ENCODE measurements around the gene HS6ST1.
"Not testable (repeated sequence)": the region's sequence is repeated elsewhere in the genome, so short reads cannot be mapped to it uniquely, and the experiment has no call there.

HS6ST1 gene

GRCh38 chr2:128321784-128322714, 3.4 kb upstream of the HS6ST1 start:
- peak; percentile 78 to 86 for DNase-seq

GRCh38 chr2:128320906-128321771, 2.5 kb upstream of the HS6ST1 start:
- no peak for DNase-seq

DNA sequence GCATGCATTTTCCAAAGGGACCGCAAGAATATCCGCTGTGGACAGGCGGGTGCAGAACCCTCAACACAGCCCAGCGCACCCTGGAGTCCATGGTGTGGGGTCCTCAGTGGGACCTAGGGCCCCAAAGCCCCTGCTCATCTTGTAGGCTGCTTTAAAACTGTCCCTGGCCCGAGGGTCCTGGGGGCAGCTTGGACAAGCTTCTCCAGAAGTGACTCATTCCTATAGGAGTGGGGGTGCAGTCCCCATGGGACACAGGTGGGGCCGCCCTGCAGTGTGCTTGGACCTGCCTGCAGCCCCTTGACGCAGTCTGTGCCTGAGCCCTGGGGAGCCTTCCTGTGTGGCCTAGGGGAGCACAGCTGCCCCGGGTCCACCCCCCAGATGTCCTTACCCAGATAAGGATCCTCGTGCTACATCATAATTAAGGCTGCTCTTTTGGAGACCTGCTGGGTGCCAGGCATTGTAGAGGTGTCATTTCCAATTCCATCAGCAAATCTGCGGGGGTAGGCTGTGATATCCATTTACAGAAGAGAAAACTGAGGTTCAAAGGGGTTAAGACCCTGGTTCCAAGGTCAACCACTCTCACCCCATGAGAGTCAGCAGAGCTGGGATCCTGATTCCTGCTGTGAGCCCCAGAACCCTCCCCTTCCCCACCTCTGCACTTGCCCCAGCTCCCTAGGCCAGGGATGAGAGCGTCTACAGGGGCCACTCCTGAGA, 1.7 kb upstream of the HS6ST1 start:
- no peak for DNase-seq

DNA sequence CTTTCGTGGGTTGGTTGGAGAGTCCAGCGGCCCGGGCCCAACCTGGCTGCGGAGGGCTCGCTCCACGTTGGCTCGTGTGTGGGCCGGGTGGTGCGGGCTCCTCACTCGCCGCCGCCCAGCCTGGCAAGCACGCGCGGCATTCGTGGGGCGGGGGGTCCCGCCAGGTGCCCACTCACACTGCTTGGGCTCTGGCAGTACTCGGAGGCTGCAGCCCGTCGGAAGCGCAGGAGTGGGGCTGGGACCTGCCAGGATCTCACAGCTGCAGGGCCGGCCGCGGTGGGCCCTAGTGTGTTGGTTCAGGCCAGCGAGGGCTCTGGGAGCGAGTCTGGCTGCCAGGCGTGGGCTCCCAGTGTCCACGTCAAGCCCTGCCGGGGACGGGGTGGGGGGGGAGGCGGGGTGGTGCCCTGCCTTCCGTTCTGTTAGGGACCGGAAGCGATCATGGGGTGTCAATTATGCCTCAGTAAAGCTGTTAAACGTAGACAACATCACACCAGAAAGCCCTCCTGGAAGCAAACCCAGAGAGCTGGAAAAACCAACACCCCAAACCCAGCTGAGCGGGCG, 1.0 kb upstream of the HS6ST1 start:
- no peak for DNase-seq

GRCh38 chr2:128318245-128318644, 423 bp downstream of the HS6ST1 start:
- not testable (repeated sequence) for DNase-seq

DNA sequence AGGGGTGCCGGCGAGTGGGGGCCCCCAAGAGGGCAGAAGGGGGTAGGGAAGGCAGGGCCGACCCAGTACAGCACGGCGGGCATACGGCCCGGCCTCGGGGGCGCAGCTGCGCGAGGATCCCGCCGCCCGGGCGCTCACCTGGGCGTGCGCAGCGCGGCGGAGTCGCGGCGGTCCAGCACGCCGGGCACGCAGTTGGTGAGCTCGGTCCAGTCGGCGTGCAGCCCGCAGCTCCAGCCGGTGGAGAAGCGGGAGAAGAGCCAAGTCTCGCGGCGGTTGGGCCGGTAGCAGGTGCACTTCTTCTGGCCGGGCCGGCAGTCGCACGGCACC, 806 bp downstream of the HS6ST1 start:
- not testable (repeated sequence) for DNase-seq

GRCh38 chr2:128317181-128317898, 1.3 kb downstream of the HS6ST1 start:
- peak; percentile 33 to 35 for DNase-seq

DNA sequence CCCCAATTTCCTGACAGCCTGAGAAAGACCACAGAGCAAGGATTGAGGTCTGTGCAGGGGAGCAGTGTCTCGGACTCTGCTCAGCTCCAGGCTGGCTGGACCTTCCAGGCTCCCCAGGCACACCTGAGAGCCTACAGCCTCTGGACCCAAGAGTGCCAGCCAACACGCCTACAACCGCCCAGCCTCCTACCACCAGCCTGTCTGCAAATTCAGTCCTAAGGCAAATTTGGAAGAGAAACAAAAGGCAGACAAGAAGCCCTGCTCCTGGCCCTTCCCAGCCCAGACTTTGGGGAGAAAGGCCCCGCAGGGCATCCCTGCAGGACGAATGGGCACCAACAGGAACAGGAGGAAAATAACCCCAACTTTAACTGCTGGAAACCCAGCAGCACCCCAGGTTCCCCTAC, 1.9 kb downstream of the HS6ST1 start:
- DNase-seq = no peak

DNA sequence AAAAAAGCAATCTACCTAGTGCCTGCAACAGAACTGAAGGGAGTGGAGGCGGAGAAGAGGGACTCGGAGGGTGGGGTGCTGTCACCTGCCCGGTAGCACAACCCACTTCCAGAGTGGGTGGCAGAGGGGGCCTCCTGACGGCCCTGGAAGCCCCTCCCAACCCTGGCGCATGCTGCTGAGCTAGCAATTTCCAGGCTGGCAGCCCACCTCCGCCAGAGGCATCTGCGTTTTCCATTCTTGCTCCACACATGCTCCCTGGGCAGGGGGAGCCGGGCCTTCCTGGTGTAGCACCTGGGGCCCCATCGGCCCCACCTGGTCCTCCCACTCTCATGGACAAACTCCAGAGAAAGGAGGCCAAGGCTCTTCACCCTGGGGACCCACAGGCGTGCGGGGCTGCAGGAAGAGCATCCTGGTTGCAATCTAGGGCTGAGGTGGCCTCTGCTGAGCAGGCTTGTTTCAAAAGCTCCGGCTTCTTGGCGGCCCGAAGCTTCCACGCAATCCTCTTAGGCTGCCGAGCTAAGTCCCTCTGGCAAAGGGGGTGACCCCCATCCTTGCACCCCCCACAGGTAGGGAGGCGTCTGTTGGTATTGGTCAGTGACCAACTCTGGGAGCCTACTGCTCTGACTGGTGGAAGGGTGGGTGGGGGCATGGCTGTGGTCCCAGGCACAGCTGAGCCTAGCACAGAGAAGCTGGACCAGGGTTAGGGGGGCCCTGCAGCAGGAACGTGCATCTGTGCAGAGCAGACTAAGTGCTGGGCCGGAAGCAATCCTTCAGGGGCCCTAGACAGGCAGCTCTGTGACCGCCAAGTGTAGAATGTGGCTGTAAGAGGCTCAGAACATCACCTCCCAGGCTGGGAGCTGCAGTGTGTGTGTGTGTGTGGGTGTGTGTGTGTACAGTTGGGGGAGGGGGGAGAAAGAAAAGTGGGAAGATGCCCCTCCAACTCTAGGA, 2.6 kb downstream of the HS6ST1 start:
- peak; percentile 71 to 76 for DNase-seq

- no peak for DNase-seq
Observed at GRCh38 chr2:128315122-128315828, 3.4 kb downstream of the HS6ST1 start.

DNA sequence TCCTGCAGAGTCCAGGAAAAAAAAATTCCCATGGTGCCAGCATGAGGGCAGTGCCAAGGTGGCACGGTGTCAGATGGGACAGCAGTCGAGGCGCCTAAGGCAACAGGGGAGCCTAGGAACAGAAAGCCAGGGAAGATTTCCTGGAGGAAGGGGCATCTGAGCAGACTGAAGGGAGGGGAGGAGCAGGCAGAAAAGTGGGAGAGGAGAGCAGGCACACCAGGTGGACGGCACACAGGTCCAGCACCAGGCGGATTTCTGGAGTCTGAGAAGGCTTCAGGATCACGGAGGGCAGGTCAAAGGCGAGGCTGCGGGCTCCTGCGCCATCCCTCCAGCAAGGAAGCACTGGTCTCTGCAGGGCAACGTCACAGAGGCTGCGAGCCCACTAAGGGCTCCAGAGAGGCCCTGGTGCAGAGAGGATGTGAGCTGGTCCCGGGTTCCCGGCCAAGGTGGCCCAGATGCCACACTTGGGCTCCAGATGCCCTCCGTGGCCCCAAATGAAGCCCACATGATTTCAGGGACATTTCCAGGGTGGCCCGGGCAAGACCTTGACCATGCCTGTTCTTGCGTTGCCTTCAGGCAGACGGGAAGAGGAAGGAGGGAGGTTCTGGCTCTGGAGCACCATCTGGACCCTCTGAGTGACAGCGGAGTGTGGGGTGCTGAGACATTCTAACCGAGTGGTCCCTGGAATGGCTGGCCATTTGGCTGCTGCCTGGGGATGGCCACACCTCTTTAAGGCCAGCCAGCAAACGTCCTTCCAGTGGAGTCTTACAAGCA, 4.1 kb downstream of the HS6ST1 start:
- no peak for DNase-seq

GRCh38 chr2:128313931-128314347, 4.7 kb downstream of the HS6ST1 start:
- DNase-seq = no peak

GRCh38 chr2:128313091-128313836, 5.4 kb downstream of the HS6ST1 start:
- DNase-seq = no peak

DNA sequence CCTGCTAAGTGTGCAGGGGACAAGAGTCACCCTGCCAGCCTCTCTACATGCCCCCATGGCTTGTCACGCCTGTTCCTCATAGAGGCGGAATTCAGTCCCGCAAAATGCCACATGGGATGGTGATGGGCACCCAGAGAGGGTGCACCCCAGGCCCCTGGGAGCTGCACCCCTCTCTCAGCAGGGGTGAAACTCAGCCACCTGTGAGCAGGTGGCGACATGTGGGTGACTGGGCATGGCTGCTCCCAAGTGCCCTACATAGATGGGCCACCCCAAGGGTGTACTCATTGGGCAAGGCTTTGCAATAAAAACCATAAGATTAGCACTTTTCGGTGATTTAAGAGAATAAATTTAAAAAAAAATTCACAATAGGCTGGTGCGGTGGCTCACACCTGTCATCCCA, 6.3 kb downstream of the HS6ST1 start:
- DNase-seq = no peak

- DNase-seq = no peak
Observed at GRCh38 chr2:128311755-128312341, 6.8 kb downstream of the HS6ST1 start.

DNA sequence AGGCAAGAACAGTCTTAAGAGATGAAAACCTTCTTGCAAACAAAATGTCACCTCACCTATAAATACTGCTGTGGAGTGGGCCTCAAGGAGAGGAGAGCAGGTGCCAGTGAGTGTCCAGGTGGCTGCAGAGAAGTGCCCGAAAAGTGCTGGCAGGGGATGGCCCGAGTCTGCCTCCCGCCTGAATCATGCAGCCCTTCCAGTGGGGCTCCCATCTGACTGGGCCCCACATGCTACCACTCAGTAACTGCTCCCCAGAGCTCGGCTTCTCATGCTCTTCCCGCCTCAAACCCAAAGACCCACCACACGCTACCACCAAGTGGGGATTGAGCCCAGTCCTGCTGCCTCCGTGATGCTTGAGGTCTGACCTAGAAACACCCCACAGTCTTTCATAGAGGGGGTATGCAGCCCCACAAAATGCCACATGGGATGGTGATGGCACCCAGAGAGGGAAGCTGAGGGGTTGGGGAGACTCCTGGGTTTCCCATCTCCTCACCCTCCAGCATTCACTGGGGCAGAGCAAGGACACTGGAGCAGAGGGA, 7.4 kb downstream of the HS6ST1 start:
- DNase-seq = no peak

GRCh38 chr2:128310761-128311160, 7.9 kb downstream of the HS6ST1 start:
- no peak for DNase-seq

DNA sequence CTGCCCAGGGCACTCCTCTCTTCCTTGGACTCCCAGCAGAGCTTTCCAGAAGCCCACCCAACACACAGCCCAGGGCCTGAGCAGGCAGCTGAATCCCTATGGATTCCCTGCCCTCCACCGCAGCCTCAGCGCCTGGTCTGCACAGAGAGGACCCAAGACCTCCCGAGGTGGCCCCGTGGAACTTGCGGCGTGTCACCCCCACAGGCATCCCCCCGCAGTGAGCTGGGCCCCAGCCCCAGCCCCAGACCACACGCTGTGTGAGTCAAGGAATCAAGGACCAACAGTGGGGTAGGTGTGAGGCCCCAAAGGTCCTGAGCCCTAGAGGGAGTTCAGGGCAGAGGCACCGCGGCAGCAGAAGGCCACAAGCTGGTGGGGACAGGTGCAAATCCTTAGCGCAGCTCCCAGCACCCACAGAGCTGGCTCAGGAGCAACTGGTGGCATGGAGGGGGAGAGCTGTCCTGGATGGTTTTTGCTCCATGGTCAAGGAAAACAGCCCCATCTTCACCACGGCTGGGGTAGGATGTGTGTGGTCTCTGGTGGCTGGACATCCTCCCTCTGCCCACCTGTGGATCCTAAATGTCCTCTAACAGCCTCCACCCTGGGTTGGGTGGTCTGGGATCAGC, 8.5 kb downstream of the HS6ST1 start:
- no peak for DNase-seq

Measured in Kasumi-1 (cell line).